NCI-H1048 (cell line): ENCODE measurements around the gene PIP5K1B.
A peak's percentile ranks its signal among the peaks of the same experiment; 100 is the strongest.
"Not testable (repeated sequence)": the region's sequence is repeated elsewhere in the genome, so short reads cannot be mapped to it uniquely, and the experiment has no call there.

Source experiments
- DNase-seq: peaks from one replicate; lab custom pipeline; 2025; lab: John Stamatoyannopoulos, UW

Gene PIP5K1B

DNA sequence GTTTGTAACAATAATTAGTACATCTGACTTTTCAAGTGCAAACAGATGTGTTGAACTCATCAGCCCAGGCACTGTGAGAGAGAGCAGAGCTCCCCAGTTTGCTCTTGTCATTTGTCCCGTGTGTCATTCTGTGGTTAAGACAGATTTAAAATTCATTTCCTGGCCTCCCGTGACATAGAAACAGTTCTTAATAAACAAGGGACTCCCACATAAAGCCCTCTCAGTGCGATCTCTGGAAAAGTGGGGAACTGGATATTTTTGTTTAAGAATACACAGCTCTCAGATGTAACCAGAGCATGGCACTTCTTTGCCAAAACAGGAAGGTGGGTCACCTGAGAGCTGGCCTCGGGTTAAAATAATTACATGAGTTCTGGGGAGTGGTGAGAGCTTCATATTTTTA is 250.3 kb downstream of the PIP5K1B start:
- DNase-seq: no peak

GRCh38 chr9:68957479-68957878 is 252.4 kb downstream of the PIP5K1B start:
- DNase-seq: no peak

GRCh38 chr9:68961587-68961986 is 256.5 kb downstream of the PIP5K1B start:
- no peak for DNase-seq

- DNase-seq: no peak
Observed at GRCh38 chr9:68963416-68963815, 258.4 kb downstream of the PIP5K1B start.

DNA sequence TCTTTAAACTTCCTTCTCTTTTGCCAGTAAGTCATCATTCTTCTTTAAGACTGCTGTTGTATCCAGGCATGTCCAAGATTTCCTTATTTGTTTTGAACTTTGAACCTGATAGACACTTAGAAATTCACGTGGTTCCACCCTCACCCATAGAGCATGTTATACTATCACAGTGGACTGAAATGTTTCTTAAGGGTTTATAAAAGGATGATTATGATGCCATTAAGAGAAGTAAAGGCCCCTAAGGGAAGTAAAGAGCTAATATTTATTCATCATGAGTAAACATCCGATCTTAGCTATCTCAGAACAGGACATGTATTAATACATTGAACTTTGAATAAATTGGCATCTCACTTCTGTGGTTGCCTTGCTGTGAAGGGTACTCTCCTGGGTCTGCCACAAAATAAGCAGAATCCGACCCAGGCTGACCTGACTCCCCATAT is 259.1 kb downstream of the PIP5K1B start:
- no peak for DNase-seq

DNA sequence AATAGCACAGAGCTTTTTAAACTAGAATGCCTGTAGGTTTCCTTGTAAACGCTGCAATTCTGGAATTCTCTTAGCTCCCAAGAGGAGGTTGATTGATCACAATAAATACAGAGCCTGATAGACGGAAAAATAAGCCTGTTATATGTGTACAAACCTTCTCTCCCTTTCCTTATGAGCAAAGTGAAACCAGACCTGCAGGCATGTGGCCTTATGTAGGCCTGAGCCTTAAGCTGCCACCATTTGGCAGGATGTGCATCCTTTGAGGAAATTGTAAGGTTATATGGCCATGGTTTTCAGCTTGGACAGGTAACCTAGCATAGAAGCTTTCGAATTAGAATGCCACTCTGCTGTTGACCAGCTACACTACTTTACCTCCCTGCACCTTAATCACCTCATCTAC is 259.7 kb downstream of the PIP5K1B start:
- no peak for DNase-seq

DNA sequence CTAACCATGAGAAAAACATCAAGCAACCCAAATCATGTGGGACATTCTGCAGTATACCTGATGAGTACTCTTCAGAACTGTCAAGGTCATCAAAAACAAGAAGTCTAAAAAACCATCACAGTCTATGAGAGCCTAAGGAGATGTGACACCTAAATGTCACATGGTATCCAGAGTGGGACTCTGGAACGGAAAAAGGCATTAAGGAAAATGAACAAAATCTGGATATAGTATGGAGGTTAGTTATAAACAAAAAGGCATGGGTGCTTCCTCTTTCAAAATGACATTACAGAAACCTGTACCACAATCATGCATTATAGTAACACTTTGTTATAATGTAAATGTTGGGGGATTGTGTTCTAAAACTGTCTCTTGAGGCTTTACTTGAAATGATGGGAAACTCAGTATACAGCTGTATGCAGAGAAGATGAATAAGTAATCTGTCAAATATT is 261.5 kb downstream of the PIP5K1B start:
- DNase-seq: no peak

- no peak for DNase-seq
Observed at GRCh38 chr9:68967800-68968199, 262.8 kb downstream of the PIP5K1B start.

- DNase-seq: no peak
Observed at GRCh38 chr9:68969538-68969937, 264.5 kb downstream of the PIP5K1B start.

- no peak for DNase-seq
Observed at GRCh38 chr9:68970151-68970550, 265.1 kb downstream of the PIP5K1B start.

- DNase-seq: no peak
Observed at GRCh38 chr9:68973619-68974018, 268.6 kb downstream of the PIP5K1B start.

DNA sequence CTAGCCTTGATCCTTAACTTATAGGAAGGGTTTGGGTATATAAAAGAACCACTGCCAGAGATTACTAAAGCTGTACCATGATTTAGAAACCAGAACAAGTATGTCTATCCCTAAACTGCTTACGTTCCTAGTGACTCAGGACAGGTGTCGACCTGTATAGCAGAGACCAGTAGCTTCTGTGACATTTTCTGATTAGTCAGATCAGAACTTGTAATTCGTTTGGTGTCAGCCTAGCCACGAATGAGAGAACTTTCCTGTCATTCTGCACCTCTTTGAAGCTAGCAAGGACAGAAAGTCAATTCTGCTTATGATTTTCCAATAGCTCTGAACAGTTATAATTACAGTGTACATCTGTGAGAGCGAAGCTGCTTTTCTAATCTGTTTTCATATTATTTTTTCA is 269.4 kb downstream of the PIP5K1B start:
- DNase-seq: no peak

DNA sequence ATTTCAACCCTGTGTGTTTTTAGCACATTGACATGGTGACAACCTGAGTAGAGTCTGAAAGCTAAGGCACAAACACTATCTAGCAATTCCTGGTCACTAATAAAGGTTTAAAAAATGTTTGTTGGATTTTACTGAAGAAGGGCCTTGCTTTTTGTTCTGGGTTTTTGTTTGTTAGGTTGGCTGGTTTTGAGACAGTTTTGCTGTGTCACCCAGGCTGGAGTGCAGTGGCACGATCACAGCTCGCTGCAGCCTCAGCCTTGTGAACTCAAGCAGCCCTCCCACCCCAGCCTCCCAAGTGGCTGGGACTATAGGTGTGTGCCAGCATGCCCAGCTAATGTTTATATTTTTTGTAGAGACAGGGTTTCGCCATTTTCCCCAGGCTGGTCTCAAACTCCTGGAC is 269.9 kb downstream of the PIP5K1B start:
- DNase-seq: no peak

- DNase-seq: no peak
Observed at GRCh38 chr9:68975365-68976043, 270.5 kb downstream of the PIP5K1B start.

- no peak for DNase-seq
Observed at GRCh38 chr9:68978066-68978465, 273.0 kb downstream of the PIP5K1B start.

GRCh38 chr9:68978501-68978900 is 273.5 kb downstream of the PIP5K1B start:
- DNase-seq: no peak

DNA sequence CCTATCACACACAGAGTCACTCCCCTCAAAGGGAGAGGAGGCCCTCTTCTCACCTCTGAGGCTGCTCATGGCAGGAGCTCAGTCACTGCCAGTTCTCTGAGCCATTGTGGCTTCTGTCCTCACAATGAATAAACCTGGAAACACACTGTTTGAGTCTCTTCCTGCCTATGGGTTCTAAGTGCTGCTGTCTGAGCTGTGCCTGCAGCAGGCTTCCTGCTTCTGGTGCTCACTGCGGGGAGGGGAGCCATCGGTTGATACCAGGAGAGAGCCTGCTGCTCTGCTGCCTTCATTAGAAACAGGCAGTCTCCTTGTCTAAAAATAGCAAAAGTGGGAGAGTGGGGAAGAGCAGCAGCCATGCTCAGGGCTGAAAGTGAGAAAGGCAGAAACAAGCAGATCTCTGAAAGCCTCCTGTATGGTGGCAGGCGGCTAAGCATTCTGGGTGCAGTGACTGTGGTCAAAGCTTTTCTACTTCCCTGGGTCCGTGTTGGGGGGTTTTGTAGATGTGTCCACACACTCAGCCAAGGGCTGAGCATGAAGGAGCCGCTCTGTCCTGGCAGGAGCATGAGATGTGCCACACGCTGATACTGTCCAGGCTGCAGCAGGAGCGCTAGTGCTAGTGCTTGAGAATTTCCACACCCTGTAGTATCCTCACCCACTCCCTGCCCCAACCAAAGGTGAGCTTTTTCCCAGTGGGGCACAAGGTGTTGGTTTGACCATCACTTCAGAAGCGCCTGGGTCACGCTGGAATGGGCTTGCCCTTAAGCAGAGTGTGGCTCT is 274.7 kb downstream of the PIP5K1B start:
- DNase-seq: no peak

- no peak for DNase-seq
Observed at GRCh38 chr9:68980341-68980914, 275.4 kb downstream of the PIP5K1B start.

GRCh38 chr9:68981789-68982188 is 276.7 kb downstream of the PIP5K1B start:
- peak; percentile 19 for DNase-seq

DNA sequence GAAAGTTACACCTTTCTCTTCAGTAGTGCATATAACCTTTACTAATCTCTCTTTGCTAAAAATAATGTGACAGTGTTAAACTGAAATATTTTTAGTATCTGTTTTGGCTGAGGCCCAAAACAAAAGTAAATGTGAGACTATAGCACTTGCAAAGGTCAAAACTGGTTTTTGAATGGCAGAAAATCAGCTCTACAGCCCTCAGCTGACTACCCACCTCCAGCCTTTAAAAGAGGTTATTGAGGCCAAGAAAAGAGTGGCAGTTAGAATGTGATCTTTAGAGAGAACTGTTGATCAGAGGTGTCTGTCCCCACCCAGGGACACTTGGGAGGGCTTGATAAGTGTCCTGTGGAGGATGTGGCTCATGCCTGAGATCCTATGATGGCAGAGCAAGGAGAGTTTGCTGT is 278.0 kb downstream of the PIP5K1B start:
- DNase-seq: no peak

GRCh38 chr9:68983522-68984424 is 278.7 kb downstream of the PIP5K1B start:
- no peak for DNase-seq

- not testable (repeated sequence) for DNase-seq
Observed at GRCh38 chr9:68986949-68987348, 281.9 kb downstream of the PIP5K1B start.
